HG03095 (cell line): ENCODE measurements around the gene ANKRD53.

Source experiments
- ATAC-seq: cut with Tn5 transposase; IDR thresholded peaks from one replicate; pipeline ENCODE4 v1.9.1; 2021; ENCODE audit warnings: moderate library complexity; ENCODE audit not compliant: unreplicated experiment

ANKRD53 gene

GRCh38 chr2:70978341-70979179 lies at the start of gene ANKRD53:
ANKRD53 (plus strand) TSS chr2:70978630; CDS start chr2:70978646, 16 bp downstream.
- no peak for ATAC-seq

GRCh38 chr2:70930371-70931329 lies 47.8 kb upstream of the ANKRD53 start:
- no peak for ATAC-seq

- no peak for ATAC-seq
Observed at GRCh38 chr2:70931376-70932000, 46.9 kb upstream of the ANKRD53 start.

DNA sequence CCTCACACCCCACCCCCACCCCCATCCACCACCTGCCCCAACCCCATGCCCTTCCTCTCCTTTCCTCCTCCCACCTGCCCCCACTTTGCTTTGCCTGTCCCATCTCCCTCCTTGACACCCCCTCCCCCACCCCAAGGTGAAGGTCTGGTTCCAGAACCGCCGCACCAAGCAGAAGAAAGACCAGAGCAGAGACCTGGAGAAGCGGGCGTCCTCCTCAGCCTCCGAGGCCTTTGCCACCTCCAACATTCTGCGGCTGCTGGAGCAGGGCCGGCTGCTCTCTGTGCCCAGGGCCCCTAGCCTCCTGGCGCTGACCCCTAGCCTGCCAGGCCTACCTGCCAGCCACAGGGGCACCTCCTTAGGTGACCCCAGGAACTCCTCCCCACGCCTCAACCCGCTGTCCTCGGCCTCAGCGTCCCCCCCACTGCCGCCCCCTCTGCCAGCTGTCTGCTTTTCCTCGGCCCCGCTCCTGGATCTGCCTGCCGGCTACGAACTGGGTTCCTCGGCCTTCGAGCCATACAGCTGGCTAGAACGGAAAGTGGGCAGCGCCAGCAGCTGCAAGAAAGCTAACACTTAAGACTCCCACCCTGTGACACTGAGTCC lies 45.7 kb upstream of the ANKRD53 start:
- ATAC-seq: no peak

DNA sequence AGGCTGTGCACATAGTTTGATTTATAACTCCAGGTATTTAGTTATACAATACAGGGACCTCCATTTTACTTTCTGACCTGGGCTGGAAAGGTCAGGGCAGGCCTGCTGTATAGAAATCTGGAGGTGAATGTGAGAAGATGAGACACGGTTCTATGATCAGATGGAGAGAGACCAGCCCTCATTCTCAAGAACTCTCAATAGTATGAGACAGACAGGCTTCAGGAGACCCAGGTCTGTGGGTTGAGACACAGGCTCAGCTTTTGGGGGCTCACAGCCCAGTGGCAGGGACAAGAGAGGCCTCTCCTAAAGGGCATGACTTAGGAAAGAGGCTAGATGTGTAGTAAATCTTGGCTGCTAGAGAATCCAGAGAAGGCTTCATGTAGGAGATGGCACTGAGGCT lies 43.4 kb upstream of the ANKRD53 start:
- ATAC-seq: no peak

DNA sequence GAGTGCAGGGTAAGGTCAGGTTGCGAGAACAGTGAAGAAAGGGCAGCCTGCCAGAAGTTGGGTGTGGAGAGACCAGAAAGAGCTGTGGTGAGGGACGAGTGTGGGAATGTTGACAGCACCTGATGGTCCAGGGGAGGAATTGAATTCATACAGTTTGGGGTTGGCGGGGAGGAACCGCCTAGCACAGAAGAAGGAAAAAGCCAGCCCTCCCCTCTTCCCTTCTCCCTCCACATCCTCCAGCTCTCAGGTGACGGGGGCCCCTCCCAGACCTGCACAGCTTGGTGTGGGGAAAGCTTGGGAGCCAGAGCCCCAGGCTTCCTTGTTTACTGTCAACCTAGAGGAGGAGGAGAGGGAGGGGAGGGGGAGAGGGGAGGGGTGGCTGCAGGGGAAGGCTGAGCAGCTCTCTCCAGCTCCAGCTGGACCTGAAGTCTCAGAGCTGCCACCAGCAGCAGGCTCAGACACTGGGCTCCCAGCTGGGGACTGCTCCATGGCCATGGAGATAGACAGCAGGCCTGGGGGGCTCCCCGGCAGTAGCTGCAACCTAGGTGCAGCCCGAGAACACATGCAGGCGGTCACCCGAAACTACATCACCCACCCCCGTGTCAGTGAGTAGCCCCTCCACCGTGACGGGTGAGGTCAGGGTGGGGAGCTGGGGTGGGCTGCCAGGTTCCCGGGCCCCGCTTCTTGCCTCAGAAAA lies 42.8 kb upstream of the ANKRD53 start, which contains the start of gene ATP6V1B1:
ATP6V1B1 (plus strand) TSS at position 433 of the 697 bp plus-strand sequence; CDS start at position 488, 55 bp downstream.
- no peak for ATAC-seq

DNA sequence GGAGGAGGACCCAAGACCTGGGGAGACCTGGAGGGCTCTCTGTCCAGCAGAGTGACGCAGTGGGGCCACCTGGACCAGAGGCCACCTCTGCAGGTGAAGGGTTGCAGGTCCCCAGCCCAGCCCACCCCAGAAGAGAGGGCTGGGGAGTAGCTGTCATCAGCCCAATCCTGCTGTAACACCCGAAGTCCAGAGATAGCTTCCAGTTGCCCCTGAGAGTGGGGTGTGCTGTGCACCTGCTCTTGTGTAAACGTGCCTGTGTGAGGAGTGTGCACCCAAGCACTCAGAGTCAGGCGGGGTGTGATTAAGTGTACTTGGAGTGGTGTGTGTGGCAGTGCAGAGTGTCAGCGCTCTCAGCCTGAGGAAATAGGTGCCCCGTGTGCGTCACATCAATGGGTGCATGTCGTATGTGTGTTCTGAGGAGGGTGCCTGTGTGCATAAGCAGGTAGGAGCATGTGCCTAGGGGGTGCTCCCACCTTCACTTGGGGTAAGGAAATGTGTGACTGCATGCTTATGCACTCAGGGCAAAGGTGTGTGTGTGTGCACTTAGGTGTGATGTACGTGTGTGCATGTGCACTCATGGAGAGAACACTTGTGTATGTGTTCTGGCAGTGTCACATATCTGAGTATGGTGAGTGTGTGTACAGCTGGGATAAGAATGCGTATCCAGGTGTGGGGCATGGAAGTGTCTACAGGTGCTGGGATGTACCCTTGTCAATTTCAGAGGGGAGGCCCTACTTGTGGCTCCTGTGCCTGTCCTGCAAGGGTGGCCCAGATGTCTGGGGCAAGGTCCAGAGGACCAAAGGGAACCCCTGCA lies 42.1 kb upstream of the ANKRD53 start:
- ATAC-seq: no peak

DNA sequence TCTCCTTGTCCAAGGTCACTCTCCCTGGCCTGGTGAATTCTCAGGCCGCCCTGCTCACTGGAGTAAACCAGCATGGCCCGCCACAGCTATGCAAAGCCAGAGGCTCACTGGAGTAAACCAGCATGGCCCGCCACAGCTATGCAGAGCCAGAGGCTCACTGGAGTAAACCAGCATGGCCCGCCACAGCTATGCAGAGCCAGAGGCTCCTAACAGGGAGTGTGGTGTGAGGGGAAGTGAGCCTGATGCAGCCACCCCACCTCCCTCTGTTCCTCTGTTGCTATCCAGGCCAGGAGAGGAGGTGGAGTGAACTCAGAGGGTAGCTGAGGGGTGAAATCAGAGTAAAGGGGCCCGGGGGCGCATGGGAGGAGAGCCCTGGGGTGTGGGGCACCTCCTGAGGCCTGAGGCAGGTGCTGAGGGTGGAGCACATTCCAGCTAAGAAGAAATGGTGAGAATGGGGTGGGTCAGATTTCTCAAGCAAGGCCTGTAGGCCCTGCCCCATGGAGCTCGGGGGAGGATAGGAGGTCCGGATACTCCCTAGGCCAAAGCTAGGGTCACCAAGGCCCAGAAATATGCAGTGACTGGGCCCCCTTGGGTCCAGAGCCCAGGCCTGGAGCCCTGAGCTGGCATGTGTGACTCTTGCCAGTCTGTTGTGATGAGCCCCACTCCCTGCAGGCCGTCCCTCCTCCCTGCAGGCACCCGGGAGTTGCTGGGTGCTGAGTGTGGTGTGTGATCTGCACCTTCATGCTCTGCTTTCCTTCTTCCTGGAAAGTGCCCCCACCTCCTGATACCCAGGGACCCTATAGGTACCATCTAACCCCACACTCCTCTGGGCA lies 41.2 kb upstream of the ANKRD53 start:
- ATAC-seq: no peak

- ATAC-seq: no peak
Observed at GRCh38 chr2:70937866-70938585, 40.4 kb upstream of the ANKRD53 start.

DNA sequence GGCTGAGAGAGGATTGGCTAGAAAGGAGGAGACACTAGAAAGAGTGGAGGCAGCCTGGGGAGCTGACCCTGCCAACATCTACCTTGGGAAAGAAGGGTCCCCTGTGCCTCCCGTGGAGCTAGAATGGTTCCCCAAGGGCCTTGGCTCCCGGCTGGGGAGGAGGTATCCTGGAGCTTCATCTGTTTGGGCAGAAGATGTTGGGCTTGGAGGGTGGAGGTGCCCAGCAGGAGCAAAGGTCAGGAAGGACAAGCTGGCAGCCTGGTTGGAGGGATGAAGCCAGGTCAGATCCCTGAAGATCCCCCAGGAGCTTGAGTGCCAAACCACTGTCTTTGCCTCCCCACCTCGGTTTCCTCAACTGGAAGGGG lies 39.9 kb upstream of the ANKRD53 start:
- ATAC-seq: no peak

GRCh38 chr2:70939001-70939838 lies 39.2 kb upstream of the ANKRD53 start:
- no peak for ATAC-seq

GRCh38 chr2:70939839-70940580 lies 38.4 kb upstream of the ANKRD53 start:
- no peak for ATAC-seq

DNA sequence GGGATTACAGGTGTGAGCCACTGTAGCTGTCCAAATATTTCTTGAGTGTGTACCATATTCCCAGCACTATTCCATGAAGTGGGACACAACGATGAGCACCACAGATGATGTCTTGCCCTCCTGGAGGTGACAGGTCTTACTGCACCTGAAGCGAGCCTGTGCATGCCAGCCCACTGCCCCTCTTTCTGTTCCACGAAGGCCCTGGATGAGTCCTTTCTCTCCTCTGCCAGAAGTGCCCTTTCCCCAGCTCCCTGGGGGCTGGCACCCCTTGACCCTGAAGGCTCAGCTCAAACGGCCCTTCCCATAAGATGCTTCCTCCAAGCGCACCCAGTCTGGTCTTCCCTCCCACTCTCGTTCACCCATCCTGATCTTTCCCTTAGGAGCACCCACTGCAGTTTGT lies 37.2 kb upstream of the ANKRD53 start:
- ATAC-seq: no peak

GRCh38 chr2:70941701-70942100 lies 36.7 kb upstream of the ANKRD53 start:
- no peak for ATAC-seq

DNA sequence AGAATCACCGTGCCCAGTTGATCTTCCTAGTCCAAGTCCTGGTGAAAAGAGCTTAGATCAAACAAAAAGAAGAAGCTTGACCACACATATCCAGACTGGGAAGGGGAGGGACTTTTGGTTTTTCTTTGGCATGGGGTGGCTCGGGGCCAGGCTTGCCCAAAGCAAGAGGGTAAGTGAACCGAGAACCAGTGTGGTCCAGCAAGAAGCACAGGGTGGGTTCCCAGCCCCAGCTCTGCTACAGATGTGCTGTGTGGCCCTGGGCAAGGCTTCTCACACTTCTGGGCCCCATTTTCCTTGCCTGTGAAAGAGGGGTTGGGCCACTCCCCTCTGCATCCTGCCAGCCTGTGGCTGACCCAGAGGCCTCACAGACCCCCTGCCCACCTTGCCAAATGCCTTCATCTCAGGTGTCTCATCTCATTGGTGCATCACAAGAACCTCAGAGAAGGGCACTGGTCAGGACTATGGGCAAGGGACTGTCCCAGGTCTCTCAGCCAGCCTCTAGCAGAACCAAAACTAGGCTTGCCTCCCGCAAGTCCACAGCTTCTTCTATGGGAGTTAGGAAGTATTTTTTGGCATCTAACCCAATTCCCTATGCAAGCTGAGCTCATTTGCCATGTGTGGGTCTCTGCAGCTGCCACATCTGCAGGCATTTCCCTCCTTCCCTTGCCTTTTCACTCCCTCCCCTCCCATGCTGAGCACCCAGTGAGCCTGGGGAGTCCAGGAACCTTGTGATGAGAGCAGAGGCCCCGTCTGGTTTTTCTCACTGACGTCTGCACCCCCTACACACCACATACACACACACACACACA lies 35.8 kb upstream of the ANKRD53 start:
- no peak for ATAC-seq
